ENCODE data around the gene TOP3A.

GRCh38 chr17:18241229-18241871 is 73.4 kb downstream of the TOP3A start:
- TF ChIP-seq CTCF (optimal IDR thresholded peaks at IDR 0.05 in 1 of 3, IDR thresholded peaks at IDR 0.05 in 1 of 3, conservative IDR thresholded peaks at IDR 0.05 in 1 of 3; ENCODE audit: extremely low read depth in 1 of 3, insufficient read depth in 2 of 3, low read length in 3 of 3) = peak in 1 of 3 experiments; percentile 8
- TF ChIP-seq EZH2 (IDR thresholded peaks at IDR 0.05; ENCODE audit: low read length) = no peak

All from keratinocyte (primary cell).